Measurements from ENCODE around the gene LRRN2.

LRRN2 gene

GRCh38 chr1:204600203-204600602 lies 85.3 kb downstream of the LRRN2 start:
- no peak for DNase-seq (ENCODE audit: low read depth)

- no peak for DNase-seq (ENCODE audit: low read depth)
Measured at GRCh38 chr1:204599596-204599995, 85.9 kb downstream of the LRRN2 start.

GRCh38 chr1:204599098-204599497 lies 86.4 kb downstream of the LRRN2 start:
- DNase-seq (ENCODE audit: low read depth) = no peak

GRCh38 chr1:204598319-204598969 lies 87.1 kb downstream of the LRRN2 start:
- DNase-seq (ENCODE audit: low read depth) = no peak

GRCh38 chr1:204592246-204592948 lies 93.1 kb downstream of the LRRN2 start:
- no peak for DNase-seq (ENCODE audit: low read depth)

- DNase-seq (ENCODE audit: low read depth) = no peak
Measured at GRCh38 chr1:204591473-204592090, 94.0 kb downstream of the LRRN2 start.

GRCh38 chr1:204589409-204590038 lies 96.0 kb downstream of the LRRN2 start:
- no peak for DNase-seq (ENCODE audit: low read depth)

GRCh38 chr1:204588826-204589225 lies 96.7 kb downstream of the LRRN2 start:
- DNase-seq (ENCODE audit: low read depth) = no peak

GRCh38 chr1:204587621-204588020 lies 97.9 kb downstream of the LRRN2 start:
- no peak for DNase-seq (ENCODE audit: low read depth)

GRCh38 chr1:204584699-204585372 lies 100.7 kb downstream of the LRRN2 start:
- DNase-seq (ENCODE audit: low read depth) = no peak

GRCh38 chr1:204583909-204584632 lies 101.5 kb downstream of the LRRN2 start:
- DNase-seq (ENCODE audit: low read depth) = no peak

- DNase-seq (ENCODE audit: low read depth) = no peak
Measured at GRCh38 chr1:204581759-204582158, 103.8 kb downstream of the LRRN2 start.

GRCh38 chr1:204580862-204581261 lies 104.7 kb downstream of the LRRN2 start:
- no peak for DNase-seq (ENCODE audit: low read depth)

GRCh38 chr1:204579681-204580080 lies 105.9 kb downstream of the LRRN2 start:
- no peak for DNase-seq (ENCODE audit: low read depth)

GRCh38 chr1:204578867-204579664 lies 106.5 kb downstream of the LRRN2 start:
- no peak for DNase-seq (ENCODE audit: low read depth)

GRCh38 chr1:204577794-204578478 lies 107.6 kb downstream of the LRRN2 start:
- no peak for DNase-seq (ENCODE audit: low read depth)

- no peak for DNase-seq (ENCODE audit: low read depth)
Measured at GRCh38 chr1:204576422-204576821, 109.1 kb downstream of the LRRN2 start.

- DNase-seq (ENCODE audit: low read depth) = no peak
Measured at GRCh38 chr1:204575221-204576190, 110.0 kb downstream of the LRRN2 start.

GRCh38 chr1:204574865-204575163 lies 110.7 kb downstream of the LRRN2 start:
- DNase-seq (ENCODE audit: low read depth) = no peak
